GM15510 (cell line): Measurements from ENCODE around the gene PCDH11Y.
"Not testable (repeated sequence)": the region's sequence is repeated elsewhere in the genome, so short reads cannot be mapped to it uniquely, and the experiment has no call there.

Source experiments
- POLR2A ChIP-seq: IDR thresholded peaks from 3 replicates; pipeline ENCODE4 v1.6.1; 2011; ENCODE audit warnings: borderline replicate concordance; ENCODE audit not compliant: insufficient read length; ENCODE audit errors: extremely low read depth

Gene PCDH11Y

GRCh38 chrY:5000057-5000456 lies at the start of gene PCDH11Y:
TSS of gene PCDH11Y (plus strand) at chrY:5000296. CDS start at chrY:5057100, 56,804 bp downstream.
- not testable (repeated sequence) for TF ChIP-seq POLR2A
